SK-N-MC (cell line): Measurements from ENCODE around the gene CFAP77.

ENCODE experiments used
- EZH2 ChIP-seq: fragments of 200-600 bp; sonication (generic); IDR thresholded peaks from one replicate; pipeline ENCODE4 v1.6.1; 2017; ENCODE audit warnings: antibody characterized with exemption
- FOXP2 ChIP-seq: optimal IDR thresholded peaks from 2 replicates; pipeline ENCODE3; 2011; ENCODE audit warnings: mild to moderate bottlenecking, moderate library complexity; ENCODE audit not compliant: insufficient read depth; ENCODE audit errors: extremely low read length, control extremely low read depth
- POLR2AphosphoS5 ChIP-seq: IDR thresholded peaks from 2 replicates; pipeline ENCODE4 v1.6.1; 2012; ENCODE audit warnings: mild to moderate bottlenecking, low read depth, low read length, borderline replicate concordance

DNA sequence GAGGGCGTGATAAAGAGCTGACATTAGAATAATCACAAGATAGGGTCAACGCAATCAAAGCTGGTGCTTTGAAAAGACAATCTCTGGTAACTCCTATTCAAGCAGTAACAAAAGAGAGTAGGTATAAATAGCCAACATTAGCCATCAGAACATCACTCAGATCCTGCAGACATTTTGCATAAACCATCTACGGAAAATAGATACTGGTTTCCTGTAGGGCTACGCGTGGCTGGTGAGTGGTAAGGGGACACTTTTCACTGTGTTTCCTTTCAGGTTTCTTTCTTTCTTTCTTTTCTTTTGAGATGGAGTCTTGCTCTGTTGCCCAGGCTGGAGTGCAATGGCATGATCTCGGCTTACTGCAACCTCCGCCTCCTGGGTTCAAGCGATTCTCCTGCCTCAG lies 25.6 kb upstream of the CFAP77 start:
- TF ChIP-seq EZH2 (no peak), POLR2AphosphoS5 (no peak), FOXP2 (no peak)
